DMS 273 treated with DMSO at 0.1 percent for 48 hours (cell line): ENCODE data around the gene CHCHD3.
"Not testable (repeated sequence)": the region's sequence is repeated elsewhere in the genome, so short reads cannot be mapped to it uniquely, and the experiment has no call there.

Source experiments
- DNase-seq: peaks from one replicate; lab custom pipeline; 2025; lab: John Stamatoyannopoulos, UW

The CHCHD3 gene

GRCh38 chr7:133044722-133045473 is 37.0 kb downstream of the CHCHD3 start:
- no peak for DNase-seq

GRCh38 chr7:133040674-133041073 is 41.2 kb downstream of the CHCHD3 start:
- DNase-seq, result no peak

GRCh38 chr7:133040178-133040577 is 41.7 kb downstream of the CHCHD3 start:
- no peak for DNase-seq

GRCh38 chr7:133039614-133040013 is 42.3 kb downstream of the CHCHD3 start:
- no peak for DNase-seq

DNA sequence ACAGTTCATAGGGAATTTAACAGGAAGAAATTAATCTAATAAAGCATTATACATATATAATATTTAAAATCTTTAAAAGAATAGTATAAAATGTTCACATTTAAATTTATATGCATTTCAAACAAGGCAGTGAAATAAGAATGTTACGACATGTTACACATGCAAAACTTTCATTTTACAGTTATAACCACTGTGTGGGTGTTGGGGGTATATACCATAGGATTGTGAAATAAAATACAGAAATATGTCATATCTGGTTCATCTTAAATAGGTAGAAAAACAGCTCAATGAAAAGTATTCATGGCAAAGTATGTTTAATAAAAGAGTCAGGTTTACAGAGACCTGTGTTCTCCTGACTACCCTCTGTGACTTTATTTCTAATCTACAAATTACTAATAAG is 45.6 kb downstream of the CHCHD3 start:
- no peak for DNase-seq

- DNase-seq, result not testable (repeated sequence)
These were observed 46.6 kb downstream of the CHCHD3 start for GRCh38 chr7:133035240-133035639.

DNA sequence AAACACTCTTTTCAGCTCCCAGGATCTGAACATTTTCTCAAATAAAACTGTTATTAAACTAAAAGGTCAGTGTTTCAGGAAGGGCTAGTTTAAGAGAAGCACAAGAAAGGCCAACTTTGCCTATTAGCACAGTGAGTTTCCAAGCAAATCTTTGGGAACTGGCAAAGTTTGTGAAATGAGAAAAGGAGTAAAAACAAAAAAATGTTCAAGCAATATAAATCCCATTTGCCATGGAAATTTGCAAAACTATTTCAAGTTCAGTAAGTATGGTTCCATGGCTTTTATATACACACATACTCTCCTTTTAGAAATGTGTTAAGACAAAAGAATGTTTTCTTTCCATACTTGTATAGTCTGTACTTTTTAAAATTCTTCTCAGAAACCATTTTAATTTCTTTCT is 51.5 kb downstream of the CHCHD3 start:
- no peak for DNase-seq

- DNase-seq, result no peak
These were observed 52.4 kb downstream of the CHCHD3 start for GRCh38 chr7:133029463-133029862.

- DNase-seq, result no peak
These were observed 54.5 kb downstream of the CHCHD3 start for GRCh38 chr7:133027397-133027796.

GRCh38 chr7:133026210-133026859 is 55.6 kb downstream of the CHCHD3 start:
- DNase-seq, result no peak

- no peak for DNase-seq
These were observed 56.8 kb downstream of the CHCHD3 start for GRCh38 chr7:133025056-133025455.

- no peak for DNase-seq
These were observed 57.3 kb downstream of the CHCHD3 start for GRCh38 chr7:133024596-133024995.

DNA sequence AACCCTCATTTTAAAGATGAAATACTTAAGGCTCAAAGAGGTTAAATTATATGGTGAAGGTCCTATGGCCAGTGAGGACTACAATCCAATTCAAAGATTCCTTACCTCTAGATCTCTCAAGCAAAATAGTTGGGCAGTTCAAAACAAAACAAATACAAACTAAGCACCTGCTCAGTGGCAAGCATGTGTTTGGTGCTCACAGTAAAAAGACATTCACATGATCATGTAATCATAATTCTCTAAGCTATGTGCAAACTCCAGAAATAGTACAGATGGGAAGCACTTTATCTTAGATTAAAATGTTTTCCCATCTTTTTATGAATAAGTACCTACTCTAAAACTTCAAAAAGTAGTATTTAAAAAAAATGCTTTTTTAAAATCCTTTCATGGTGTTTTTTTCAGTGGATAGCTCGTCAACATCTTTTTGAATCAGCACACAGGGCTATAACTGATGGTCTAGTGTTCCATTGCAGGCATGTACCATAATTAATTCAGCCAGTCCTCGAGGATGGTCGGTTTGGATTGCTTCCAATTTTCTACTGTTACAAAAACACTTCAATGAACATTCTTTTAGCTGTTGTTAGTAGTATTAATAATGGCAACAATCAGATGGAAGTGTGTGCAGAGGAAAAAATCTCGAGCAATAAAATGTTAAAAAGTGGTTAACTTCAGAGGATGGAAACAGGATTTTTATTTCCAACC is 58.4 kb downstream of the CHCHD3 start:
- peak; percentile 27 for DNase-seq

- DNase-seq, result no peak
These were observed 59.2 kb downstream of the CHCHD3 start for GRCh38 chr7:133022661-133023060.

- DNase-seq, result no peak
These were observed 60.7 kb downstream of the CHCHD3 start for GRCh38 chr7:133021196-133021595.

- DNase-seq, result no peak
These were observed 61.4 kb downstream of the CHCHD3 start for GRCh38 chr7:133020496-133020895.

- DNase-seq, result no peak
These were observed 62.3 kb downstream of the CHCHD3 start for GRCh38 chr7:133019590-133019989.

GRCh38 chr7:133016604-133017003 is 65.3 kb downstream of the CHCHD3 start:
- DNase-seq, result no peak

DNA sequence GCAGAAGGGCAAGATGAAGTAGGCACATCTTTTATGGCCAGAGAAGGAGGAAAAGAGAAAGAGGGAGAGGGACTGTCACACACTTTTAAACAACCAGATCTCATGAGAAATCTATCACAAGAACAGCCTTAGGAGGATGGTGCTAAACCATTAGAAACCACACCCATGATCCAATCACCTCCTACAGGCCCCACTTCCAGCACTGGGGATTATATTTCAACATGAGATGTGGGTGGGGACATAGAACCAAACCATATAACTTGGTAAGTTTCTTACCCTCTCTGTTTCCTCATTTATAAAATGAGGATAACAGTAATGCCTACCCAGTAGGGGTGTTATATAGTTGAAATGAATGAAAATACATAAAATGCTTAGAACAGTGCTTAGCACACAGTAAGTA is 66.0 kb downstream of the CHCHD3 start:
- DNase-seq, result no peak

DNA sequence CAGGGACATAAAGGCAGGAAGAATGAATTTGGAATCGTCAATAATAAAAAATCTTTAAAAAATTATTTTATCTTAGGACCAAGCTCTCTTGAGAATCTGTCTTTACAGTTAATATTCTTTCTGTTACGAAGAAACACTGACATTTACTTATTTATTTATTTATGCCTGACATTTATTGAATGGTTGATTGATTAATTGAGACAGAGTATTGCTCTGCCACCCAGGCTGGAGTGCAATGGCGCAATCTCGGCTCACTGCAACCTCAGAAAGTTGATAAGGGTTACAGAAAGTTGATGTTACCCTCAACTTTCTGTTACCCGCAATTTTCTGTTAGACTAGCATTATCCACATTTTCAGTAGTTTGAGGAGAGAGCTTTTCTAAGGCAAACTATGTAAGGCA is 70.1 kb downstream of the CHCHD3 start:
- no peak for DNase-seq

DNA sequence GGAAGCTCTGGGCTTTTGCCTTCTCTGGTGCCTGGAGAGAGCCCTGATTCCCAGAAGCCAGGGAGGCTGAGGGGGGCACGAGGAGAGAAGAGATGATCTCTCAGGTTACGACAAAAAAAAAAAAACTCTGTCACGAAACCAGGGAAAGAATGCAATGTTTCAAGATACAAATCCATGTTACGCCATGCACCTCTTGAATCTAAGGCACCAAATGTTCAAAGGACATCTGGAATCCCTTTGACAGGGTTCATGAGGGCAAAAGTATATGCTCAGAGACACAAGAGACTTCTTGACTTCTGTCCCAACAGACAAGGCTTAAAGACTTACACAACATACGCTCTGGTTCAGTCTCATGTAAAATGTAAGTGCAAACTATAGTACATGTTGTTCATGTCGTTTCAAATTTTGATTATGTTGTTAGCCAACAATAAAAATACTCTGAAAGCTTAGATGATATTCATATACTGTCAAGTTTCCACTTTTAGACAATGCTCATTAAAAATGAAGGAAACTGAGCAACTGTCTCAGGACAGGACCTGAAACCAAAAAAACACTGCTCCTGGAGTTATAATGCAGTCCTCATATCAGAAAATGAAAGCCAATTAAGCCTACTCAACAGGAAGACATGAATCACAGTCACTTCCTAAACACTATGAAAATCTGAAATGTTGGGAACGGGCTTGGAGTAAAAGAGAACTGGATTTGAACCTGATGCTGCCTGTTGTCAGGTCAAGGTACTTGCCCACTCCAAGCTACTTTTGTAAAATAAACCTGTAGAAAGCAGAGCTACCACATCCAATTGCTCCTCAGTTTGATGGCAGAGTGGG is 72.3 kb downstream of the CHCHD3 start:
- no peak for DNase-seq

GRCh38 chr7:133007961-133008360 is 73.9 kb downstream of the CHCHD3 start:
- no peak for DNase-seq
